Cardiac fibroblast (primary cell): ENCODE results near the gene TNFAIP8.

ENCODE experiments used
- DNase-seq, 2 donors: peaks; one replicate each; pipeline versions ENCODE4 v3.0.0 to v3.0.0-alpha.2; 2010; ENCODE audit warnings: low read depth in 2 of 2
- H3K4me3 ChIP-seq, 2 donors: replicated peaks in 1 of 2; 1 replicate in 1 of 2; 2 replicates in 1 of 2; pipeline ENCODE4 v1.5.1; 2011; ENCODE audit warnings: low read depth in 2 of 2, low read length in 2 of 2, mild to moderate bottlenecking in 2 of 2, moderate library complexity in 1 of 2
- TF ChIP-seq, protein P1 (sequence below): IDR thresholded peaks from one replicate; pipeline ENCODE4 v1.5.1; 2011; ENCODE audit warnings: low read depth, mild to moderate bottlenecking, low read length, inconsistent platforms

Gene TNFAIP8

DNA sequence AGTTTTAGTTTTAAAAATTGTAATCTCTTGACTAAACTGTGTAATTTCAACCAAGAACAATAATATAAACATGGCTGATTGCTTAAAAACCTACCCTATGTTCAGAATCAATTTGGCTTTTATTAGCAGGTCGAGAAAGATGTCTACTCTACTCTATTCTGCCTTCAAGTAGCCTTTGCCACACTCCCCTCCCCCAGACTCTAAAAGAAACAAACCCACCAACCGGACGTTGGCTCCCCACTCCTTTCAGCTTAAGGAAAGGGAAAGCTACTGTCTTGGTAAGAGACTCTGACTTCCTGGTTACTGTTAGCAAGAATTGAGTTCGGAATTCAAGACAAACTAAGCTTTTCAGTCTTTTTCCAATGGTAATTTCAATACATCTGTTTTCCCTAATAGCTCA, 46.7 kb downstream of the TNFAIP8 start:
- no peak overlapping the region for H3K4me3 ChIP-seq
- no peak for DNase-seq
- TF ChIP-seq, protein P1, sequence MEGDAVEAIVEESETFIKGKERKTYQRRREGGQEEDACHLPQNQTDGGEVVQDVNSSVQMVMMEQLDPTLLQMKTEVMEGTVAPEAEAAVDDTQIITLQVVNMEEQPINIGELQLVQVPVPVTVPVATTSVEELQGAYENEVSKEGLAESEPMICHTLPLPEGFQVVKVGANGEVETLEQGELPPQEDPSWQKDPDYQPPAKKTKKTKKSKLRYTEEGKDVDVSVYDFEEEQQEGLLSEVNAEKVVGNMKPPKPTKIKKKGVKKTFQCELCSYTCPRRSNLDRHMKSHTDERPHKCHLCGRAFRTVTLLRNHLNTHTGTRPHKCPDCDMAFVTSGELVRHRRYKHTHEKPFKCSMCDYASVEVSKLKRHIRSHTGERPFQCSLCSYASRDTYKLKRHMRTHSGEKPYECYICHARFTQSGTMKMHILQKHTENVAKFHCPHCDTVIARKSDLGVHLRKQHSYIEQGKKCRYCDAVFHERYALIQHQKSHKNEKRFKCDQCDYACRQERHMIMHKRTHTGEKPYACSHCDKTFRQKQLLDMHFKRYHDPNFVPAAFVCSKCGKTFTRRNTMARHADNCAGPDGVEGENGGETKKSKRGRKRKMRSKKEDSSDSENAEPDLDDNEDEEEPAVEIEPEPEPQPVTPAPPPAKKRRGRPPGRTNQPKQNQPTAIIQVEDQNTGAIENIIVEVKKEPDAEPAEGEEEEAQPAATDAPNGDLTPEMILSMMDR = no peak

DNA sequence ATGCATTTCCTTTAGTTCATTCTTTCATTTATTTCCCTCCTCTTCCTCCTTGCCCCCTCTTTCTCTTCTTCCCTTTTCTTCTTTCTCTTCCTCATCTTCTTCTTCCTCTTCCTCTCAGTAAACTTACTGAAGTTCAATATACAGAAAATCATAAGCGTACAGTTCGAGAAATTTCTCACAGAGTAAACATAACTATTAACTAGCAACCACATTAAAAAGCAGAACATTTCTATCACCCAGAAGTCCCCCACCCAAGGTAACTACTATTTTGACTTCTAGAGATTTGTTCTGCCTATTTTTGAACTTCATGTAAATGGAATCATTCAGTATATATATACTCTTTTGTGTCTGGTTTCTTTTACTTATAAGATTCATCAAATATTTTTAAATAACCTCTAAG, 48.2 kb downstream of the TNFAIP8 start:
- no peak for DNase-seq
- H3K4me3 ChIP-seq = no peak overlapping the region
- TF ChIP-seq, protein P1 = no peak

DNA sequence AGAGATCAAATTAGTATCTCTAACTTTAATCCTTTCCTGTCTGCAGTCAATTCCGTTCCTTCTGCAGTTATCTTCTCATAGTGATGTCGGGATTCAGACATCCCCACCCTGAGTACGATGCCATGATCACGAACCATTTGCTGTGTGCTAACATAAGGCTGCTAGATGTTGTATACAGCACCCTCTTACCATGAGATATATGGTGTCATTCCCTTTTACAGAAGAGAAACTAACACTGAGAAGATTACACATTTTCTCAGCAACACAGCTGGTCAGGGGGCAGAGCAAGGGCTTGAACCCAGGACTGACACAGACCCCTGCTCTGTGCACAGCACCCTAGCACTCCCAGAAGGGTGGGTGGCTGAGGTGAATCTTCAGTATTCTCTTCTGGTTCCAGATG, 49.6 kb downstream of the TNFAIP8 start:
- no peak for DNase-seq
- TF ChIP-seq, protein P1 = no peak
- H3K4me3 ChIP-seq = no peak overlapping the region

DNA sequence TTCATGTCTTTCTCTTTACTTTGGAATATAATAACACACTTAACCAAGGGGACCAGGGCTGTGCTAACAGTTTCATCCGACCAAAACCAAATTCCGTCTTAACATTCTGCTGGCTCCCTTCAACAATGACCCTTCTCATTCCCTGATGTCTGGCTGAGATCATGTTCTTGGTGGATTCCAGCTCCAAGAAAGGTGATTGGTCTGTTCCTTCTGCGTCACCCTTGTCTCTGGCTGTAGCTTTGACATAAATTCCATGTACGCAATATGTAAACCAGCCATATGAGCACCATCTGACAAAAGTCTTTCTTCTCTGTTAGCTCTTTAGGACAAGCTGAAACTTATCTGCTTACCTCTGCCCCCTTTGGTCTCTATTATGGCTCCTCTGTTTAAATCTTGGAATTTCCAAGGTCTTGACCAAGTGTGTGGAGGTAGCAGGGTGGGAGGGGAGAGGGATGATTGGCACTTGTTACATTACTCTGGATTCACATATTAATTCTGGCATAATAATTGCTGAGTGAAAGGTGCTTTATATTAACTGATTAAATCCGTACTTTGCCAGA, 50.8 kb downstream of the TNFAIP8 start:
- no peak overlapping the region for H3K4me3 ChIP-seq
- no peak for DNase-seq
- TF ChIP-seq, protein P1 = no peak

DNA sequence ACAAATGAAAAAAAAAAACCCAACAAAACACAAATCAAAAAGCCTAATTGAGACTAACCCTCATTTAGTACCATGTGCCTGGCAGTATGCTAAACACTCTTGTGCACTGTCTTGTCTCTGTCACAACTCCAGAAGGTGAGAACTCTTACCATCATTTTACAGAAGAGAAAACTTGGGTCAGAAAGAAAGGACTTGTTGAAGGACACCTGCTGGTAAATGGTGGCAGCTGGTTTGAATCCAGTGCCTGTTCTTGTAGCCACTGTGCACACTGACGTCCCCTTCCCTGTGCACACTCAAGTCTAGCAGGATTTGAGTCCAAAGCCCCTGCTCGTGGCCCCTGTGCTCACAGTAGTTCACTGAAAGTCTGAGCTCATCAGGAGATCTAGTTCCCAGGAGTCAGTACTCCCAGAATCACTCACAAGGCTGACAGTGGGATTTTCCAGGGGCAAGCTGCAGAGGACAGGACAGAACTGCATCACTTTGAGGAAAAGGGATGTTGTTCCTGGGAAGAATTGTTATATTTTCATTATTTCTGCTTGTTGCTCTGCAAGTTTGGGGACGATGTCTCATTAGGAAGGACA, 53.5 kb downstream of the TNFAIP8 start:
- TF ChIP-seq, protein P1 = no peak
- H3K4me3 ChIP-seq = no peak overlapping the region
- no peak for DNase-seq

DNA sequence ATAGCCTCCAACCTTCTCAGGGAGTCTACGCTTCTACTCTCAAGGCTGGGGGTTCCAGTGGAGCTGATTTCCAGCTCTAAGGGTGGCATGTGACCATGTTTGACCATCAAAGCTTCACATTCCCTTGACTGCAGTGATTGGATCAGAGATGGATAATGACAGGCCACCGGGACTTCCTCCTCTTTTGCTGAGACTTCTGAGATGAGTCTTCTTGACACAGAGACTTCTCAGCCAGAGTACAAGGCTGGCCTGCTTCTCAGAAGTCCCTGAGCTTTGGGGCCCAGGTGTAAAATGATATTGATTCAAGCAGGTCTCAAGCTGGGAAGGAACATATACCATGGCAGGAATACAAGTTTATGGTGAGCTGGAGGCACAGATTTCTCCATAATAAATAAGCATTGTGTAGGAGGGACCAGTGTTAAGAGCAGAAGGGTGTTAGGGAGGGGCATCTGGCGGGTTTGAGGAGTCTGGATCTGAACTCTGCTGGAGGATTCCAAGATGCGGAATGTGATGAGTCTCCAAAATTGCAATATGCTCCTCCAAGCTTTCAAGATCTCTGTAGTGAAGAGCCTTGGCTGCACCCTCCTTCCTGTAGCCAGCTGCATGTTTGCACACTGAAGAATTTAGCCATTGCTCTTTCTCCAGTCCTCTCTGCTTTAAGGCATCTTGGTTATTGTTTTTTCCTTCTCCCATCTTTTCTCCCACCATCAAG, 54.8 kb downstream of the TNFAIP8 start:
- peak in 1 of 2 donors; percentile 27 for DNase-seq
- TF ChIP-seq, protein P1 = no peak
- H3K4me3 ChIP-seq = no peak overlapping the region
